ENCODE data around the gene CDCA3.

GRCh38 chr12:6826734-6827436 is 24.2 kb downstream of the CDCA3 start:
- TF ChIP-seq CTCF (conservative IDR thresholded peaks at IDR 0.05 in 1 of 2, IDR thresholded peaks at IDR 0.05 in 1 of 2; ENCODE audit: extremely low read depth in 1 of 2, insufficient read depth in 1 of 2, low read depth in 1 of 2, low read length in 2 of 2) (no peak), EZH2 (IDR thresholded peaks at IDR 0.05; ENCODE audit: borderline replicate concordance, low read length) (no peak)

All from mammary epithelial cell (primary cell).